Loucy (cell line): ENCODE results near the gene CDH8.

Experiments used
- EZH2phosphoT487 ChIP-seq: fragments of 200-600 bp; IDR thresholded peaks from 2 replicates; pipeline ENCODE4 v1.6.1; 2018; ENCODE audit warnings: antibody characterized with exemption, mild to moderate bottlenecking, moderate library complexity, borderline replicate concordance
- TF ChIP-seq, protein P1 (sequence below): fragments of 200-600 bp; sonication (generic); conservative IDR thresholded peaks from 2 replicates; pipeline ENCODE4 v1.5.1; 2014; ENCODE audit warnings: mild to moderate bottlenecking, antibody characterized with exemption, low read length

- TF ChIP-seq, protein P1, sequence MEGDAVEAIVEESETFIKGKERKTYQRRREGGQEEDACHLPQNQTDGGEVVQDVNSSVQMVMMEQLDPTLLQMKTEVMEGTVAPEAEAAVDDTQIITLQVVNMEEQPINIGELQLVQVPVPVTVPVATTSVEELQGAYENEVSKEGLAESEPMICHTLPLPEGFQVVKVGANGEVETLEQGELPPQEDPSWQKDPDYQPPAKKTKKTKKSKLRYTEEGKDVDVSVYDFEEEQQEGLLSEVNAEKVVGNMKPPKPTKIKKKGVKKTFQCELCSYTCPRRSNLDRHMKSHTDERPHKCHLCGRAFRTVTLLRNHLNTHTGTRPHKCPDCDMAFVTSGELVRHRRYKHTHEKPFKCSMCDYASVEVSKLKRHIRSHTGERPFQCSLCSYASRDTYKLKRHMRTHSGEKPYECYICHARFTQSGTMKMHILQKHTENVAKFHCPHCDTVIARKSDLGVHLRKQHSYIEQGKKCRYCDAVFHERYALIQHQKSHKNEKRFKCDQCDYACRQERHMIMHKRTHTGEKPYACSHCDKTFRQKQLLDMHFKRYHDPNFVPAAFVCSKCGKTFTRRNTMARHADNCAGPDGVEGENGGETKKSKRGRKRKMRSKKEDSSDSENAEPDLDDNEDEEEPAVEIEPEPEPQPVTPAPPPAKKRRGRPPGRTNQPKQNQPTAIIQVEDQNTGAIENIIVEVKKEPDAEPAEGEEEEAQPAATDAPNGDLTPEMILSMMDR = no peak
- no peak for TF ChIP-seq EZH2phosphoT487
Observed at GRCh38 chr16:62038225-62038624, 2.0 kb upstream of the CDH8 start.
